ENCODE results near the gene VAT1L. TPM values are rescaled to one million over a fixed set of nuclear protein-coding genes. Genes with fewer than 3 reads are reported as not detected.
"Not testable (repeated sequence)": the region's sequence is repeated elsewhere in the genome, so short reads cannot be mapped to it uniquely, and the experiment has no call there.

The VAT1L gene
- total and polyA plus RNA-seq, 3 donors from 2014 or later = 4.2 to 5.2 (median 4.6) TPM

GRCh38 chr16:77991701-77992100, 203.3 kb downstream of the VAT1L start:
- Histone ChIP-seq H3K4me3 (no peak overlapping the region), H3K27me3 (no peaks in the 10 kb centered on the region), H3K36me3 (ENCODE audit: low read depth, missing control alignments) (no peaks in the 10 kb centered on the region), H3K4me1 (no peaks in the 10 kb centered on the region), H3K9me3 (no peaks in the 10 kb centered on the region), H3K27ac (no peak overlapping the region)
- WGBS, 2 donors = 78 to 80% methylated on average over 4 of the region's 4 CpGs
- intact Hi-C loops (cut with DNase I; ENCODE audit: low total_unique reads) = no loop called here
- DNase-seq = no peak
- TF ChIP-seq POLR2A (IDR thresholded peaks at IDR 0.05) (no peak), CTCF (IDR thresholded peaks at IDR 0.05) (no peak)

GRCh38 chr16:77992381-77992780, 204.0 kb downstream of the VAT1L start:
- WGBS, 2 donors = 31 to 39% methylated on average over 2 of the region's 2 CpGs
- intact Hi-C loops (cut with DNase I; ENCODE audit: low total_unique reads); H3K36me3 ChIP-seq (ENCODE audit: low read depth, missing control alignments); DNase-seq; H3K4me3 ChIP-seq; H3K4me1 ChIP-seq; H3K27ac ChIP-seq; H3K9me3 ChIP-seq; H3K27me3 ChIP-seq: not testable (repeated sequence)

GRCh38 chr16:77993111-77993985, 205.0 kb downstream of the VAT1L start:
- Histone ChIP-seq H3K27ac (no peak overlapping the region), H3K27me3 (no peaks in the 10 kb centered on the region), H3K9me3 (no peaks in the 10 kb centered on the region), H3K4me1 (no peaks in the 10 kb centered on the region), H3K36me3 (ENCODE audit: low read depth, missing control alignments) (no peaks in the 10 kb centered on the region), H3K4me3 (no peak overlapping the region)
- no peak for DNase-seq
- intact Hi-C loops (cut with DNase I; ENCODE audit: low total_unique reads) = no loop called here
- WGBS, 2 donors = 47 to 53% methylated on average over 6 of the region's 6 CpGs
- no peak for TF ChIP-seq POLR2A (IDR thresholded peaks at IDR 0.05)
- no peak for TF ChIP-seq CTCF (IDR thresholded peaks at IDR 0.05)

- H3K9me3 ChIP-seq = no peaks in the 10 kb centered on the region
- intact Hi-C loops (cut with DNase I; ENCODE audit: low total_unique reads) = no loop called here
- H3K4me3 ChIP-seq = no peak overlapping the region
- no peaks in the 10 kb centered on the region for H3K4me1 ChIP-seq
- H3K36me3 ChIP-seq (ENCODE audit: low read depth, missing control alignments) = no peaks in the 10 kb centered on the region
- no peak overlapping the region for H3K27ac ChIP-seq
- TF ChIP-seq CTCF (IDR thresholded peaks at IDR 0.05) (no peak), POLR2A (IDR thresholded peaks at IDR 0.05) (no peak)
- H3K27me3 ChIP-seq = no peaks in the 10 kb centered on the region
- 77 to 92% methylated on average over 7 of the region's 7 CpGs for WGBS, 2 donors
- DNase-seq = no peak
Observed at GRCh38 chr16:77995843-77996455, 207.6 kb downstream of the VAT1L start.

GRCh38 chr16:77998350-77999023, 210.1 kb downstream of the VAT1L start:
- DNase-seq = no peak
- Histone ChIP-seq H3K27ac (no peak overlapping the region), H3K27me3 (no peaks in the 10 kb centered on the region), H3K36me3 (ENCODE audit: low read depth, missing control alignments) (no peaks in the 10 kb centered on the region), H3K4me3 (no peak overlapping the region), H3K4me1 (no peaks in the 10 kb centered on the region), H3K9me3 (no peaks in the 10 kb centered on the region)
- intact Hi-C loops (cut with DNase I; ENCODE audit: low total_unique reads) = no loop called here
- TF ChIP-seq CTCF (IDR thresholded peaks at IDR 0.05) = no peak
- no peak for TF ChIP-seq POLR2A (IDR thresholded peaks at IDR 0.05)
- WGBS, 2 donors = 64 to 75% methylated on average over 10 of the region's 10 CpGs

Data from testis (tissue), 3 donors.